Esophagus squamous epithelium (tissue), 4 donors: ENCODE data around the gene ASTL.

ENCODE experiments used
- CTCF ChIP-seq, 6 experiments: fragments of 450-650 bp in 4 of 6; fragments of 200-600 bp in 2 of 6; sonication (generic) in 2 of 6; IDR thresholded peaks; one replicate each; pipeline ENCODE4 v1.5.1; 2016 to 2019; ENCODE audit warnings: antibody characterized with exemption in 6 of 6, mild to moderate bottlenecking in 4 of 6, moderate library complexity in 4 of 6
- POLR2A ChIP-seq, 4 donors: fragments of 450-650 bp; IDR thresholded peaks; one replicate each; pipeline ENCODE4 v1.6.1; 2017; ENCODE audit warnings: antibody characterized with exemption in 4 of 4, mild to moderate bottlenecking in 4 of 4, moderate library complexity in 3 of 4

DNA sequence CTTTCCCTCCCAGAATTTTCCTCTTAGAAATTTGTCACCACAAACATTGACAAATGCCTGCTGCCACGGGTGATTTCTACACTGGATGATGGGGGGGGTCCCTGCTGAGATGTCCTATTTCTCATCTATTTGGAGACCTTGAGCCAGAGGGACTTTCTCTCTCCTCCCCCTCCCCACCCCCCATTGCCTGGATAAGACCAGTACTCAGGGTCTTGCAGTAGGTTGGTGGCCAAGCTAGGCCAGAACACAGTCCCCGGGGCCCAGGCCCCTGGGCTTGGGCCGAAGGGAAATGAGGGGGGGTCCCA is 7.5 kb upstream of the ASTL start:
- TF ChIP-seq CTCF (IDR thresholded peaks at IDR 0.05) (no peak), POLR2A (IDR thresholded peaks at IDR 0.05) (no peak)
